Measurements from ENCODE around the gene TWIST2.

The TWIST2 gene

GRCh38 chr2:238856713-238857567 is 9.1 kb downstream of the TWIST2 start:
- DNase-seq (ENCODE audit: low read depth) = no peak

GRCh38 chr2:238857959-238858358 is 10.1 kb downstream of the TWIST2 start:
- no peak for DNase-seq (ENCODE audit: low read depth)

- DNase-seq (ENCODE audit: low read depth) = no peak
These were observed 11.9 kb downstream of the TWIST2 start for GRCh38 chr2:238859636-238860347.

- no peak for DNase-seq (ENCODE audit: low read depth)
These were observed 13.3 kb downstream of the TWIST2 start for GRCh38 chr2:238861013-238861730.

GRCh38 chr2:238861766-238862315 is 14.0 kb downstream of the TWIST2 start:
- DNase-seq (ENCODE audit: low read depth) = no peak

- DNase-seq (ENCODE audit: low read depth) = no peak
These were observed 14.8 kb downstream of the TWIST2 start for GRCh38 chr2:238862701-238863100.

GRCh38 chr2:238863231-238863630 is 15.3 kb downstream of the TWIST2 start:
- no peak for DNase-seq (ENCODE audit: low read depth)

- no peak for DNase-seq (ENCODE audit: low read depth)
These were observed 15.9 kb downstream of the TWIST2 start for GRCh38 chr2:238863749-238864206.

- no peak for DNase-seq (ENCODE audit: low read depth)
These were observed 16.5 kb downstream of the TWIST2 start for GRCh38 chr2:238864207-238865014.

GRCh38 chr2:238865015-238865719 is 17.3 kb downstream of the TWIST2 start:
- DNase-seq (ENCODE audit: low read depth) = no peak

GRCh38 chr2:238865744-238866355 is 18.0 kb downstream of the TWIST2 start:
- DNase-seq (ENCODE audit: low read depth) = no peak

- no peak for DNase-seq (ENCODE audit: low read depth)
These were observed 18.9 kb downstream of the TWIST2 start for GRCh38 chr2:238866656-238867277.

GRCh38 chr2:238868067-238868524 is 20.2 kb downstream of the TWIST2 start:
- no peak for DNase-seq (ENCODE audit: low read depth)

- no peak for DNase-seq (ENCODE audit: low read depth)
These were observed 20.9 kb downstream of the TWIST2 start for GRCh38 chr2:238868616-238869292.

- DNase-seq (ENCODE audit: low read depth) = no peak
These were observed 21.6 kb downstream of the TWIST2 start for GRCh38 chr2:238869293-238870124.

GRCh38 chr2:238870261-238870660 is 22.4 kb downstream of the TWIST2 start:
- DNase-seq (ENCODE audit: low read depth) = no peak

GRCh38 chr2:238872026-238872425 is 24.1 kb downstream of the TWIST2 start:
- DNase-seq (ENCODE audit: low read depth) = no peak

Measured in activated T-helper 9 cell treated with anti-CD3 and anti-CD28 coated beads, Interleukin-2, amount 50 U/mL, for 16 hours (primary cell).